ENCODE results near the gene OTUB1.
"Not testable (repeated sequence)": the region's sequence is repeated elsewhere in the genome, so short reads cannot be mapped to it uniquely, and the experiment has no call there.

The OTUB1 gene

DNA sequence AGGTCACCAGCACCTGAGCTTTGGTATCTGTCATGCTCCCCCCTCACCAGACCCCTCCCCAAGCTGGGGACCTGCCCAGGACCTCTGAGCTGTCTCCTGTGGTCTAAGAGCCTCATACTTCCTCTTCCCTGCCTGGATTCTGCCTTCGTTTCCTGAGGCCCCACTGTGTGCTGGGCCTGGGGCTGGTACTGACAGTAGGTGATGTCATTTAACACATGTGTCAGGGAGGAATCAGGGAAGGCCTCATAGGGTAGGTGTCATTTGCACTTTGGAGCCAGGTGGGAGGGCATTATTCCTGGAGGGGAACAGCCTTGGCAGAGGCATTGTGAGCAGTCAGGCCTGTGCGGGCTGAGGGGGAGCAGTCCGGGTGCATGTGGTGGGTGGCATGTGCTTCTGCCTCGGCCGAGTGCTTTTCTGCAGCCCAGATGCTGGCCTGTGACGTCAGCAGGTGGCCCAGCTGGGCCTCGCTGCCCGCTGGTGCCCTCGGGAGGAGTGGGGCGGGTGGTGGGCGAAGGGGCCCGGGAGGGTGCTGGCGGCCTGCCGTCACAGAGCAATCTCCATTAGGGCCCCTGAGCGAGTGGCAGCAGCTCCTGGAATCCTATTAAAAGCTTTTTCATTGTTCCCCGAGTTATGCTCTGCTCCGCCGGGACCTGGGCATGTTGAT, 58.6 kb downstream of the OTUB1 start:
- no peak for DNase-seq (ENCODE audit: low read depth)

DNA sequence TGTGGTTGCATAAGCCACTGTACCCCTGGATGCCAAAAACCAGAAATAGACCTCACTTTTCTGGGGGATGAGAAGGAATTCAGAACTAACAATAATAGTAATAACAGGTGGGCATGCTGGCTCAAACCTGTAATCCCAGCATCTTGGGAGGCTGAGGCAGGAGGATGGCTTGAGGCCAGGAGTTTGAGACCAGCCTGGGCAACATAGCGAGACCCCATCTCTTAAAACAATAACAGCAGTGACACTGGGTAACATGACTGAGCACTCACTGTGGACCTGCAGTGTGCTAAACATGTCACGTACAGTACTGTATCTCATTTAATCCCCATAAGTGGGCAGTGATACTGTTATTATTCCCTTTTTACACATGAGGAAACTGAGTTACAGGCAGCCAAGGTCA, 59.5 kb downstream of the OTUB1 start:
- DNase-seq (ENCODE audit: low read depth), result no peak

DNA sequence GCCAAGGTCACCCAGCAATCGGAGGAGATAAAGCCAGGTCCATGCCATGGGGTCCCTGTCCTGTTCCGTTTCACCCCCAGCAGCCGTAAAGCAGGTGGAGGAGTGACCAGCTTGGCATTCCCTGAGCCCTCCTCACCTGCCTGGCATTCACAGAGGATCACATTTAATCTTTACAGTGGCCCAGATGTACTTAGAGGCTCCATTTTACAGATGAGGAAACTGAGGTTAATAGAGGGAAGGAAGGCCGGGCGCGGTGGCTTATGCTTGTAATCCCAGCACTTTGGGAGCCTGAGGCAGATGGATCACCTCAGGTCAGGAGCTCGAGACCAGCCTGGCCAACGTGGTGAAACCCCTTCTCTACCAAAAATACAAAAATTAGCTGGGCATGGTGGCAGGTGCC, 61.1 kb downstream of the OTUB1 start:
- not testable (repeated sequence) for DNase-seq (ENCODE audit: low read depth)

Data from fibroblast of gingiva (primary cell).